Ramos (cell line): Measurements from ENCODE around the gene NPY4R2.
"Not testable (repeated sequence)": the region's sequence is repeated elsewhere in the genome, so short reads cannot be mapped to it uniquely, and the experiment has no call there.

Source experiments
- in situ Hi-C: fragments of 300-500 bp; cut with MboI; formaldehyde crosslinking; loops from one replicate; pipeline ENCODE4 v1.14.3; 2022; ENCODE audit warnings: low sequenced_read_pairs; ENCODE audit not compliant: unreplicated experiment

Gene NPY4R2

DNA sequence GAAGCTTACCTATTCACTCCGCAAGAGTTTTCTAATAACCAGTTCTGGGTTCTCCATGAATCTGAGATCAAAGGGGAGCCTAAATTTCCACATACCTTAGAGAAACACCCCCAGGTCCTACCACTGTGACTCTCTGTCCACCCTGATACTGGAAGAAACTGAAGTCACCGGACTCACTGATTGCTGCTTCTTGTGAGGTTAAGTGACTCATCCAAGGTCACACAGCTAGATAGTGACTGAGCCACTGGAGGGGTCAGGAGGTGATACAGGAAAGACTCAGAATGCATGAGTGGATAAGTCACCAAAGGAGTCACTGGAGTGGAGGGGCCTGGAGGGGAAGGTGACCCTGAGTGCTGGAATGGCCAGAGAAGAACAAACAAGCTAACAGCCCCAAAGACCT, 9.8 kb downstream of the NPY4R2 start:
- in situ Hi-C loops, result not testable (repeated sequence)

DNA sequence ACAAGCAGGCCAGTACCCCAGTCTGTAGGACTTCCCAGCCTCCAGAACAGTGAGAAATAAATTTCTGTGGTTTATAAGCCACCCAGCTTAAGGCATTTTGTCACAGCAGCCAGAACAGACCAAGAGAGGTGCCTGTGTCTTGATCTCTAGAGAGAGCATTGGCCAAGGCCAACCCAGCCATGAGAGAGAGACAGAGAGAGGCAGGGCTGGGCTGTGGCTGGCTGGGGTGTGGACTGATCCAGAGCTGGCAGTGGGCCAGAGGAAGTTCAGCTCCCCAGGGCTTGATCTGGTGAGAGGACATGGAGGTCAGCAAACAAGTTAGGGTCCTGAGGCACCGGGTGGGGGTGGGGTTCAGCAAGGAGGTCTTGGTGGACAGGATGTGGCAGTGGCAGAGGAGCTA, 14.4 kb downstream of the NPY4R2 start:
- in situ Hi-C loops, result not testable (repeated sequence)

GRCh38 chr10:47933462-47933861, 15.0 kb downstream of the NPY4R2 start:
- in situ Hi-C loops, result not testable (repeated sequence)

GRCh38 chr10:47936772-47937228, 18.3 kb downstream of the NPY4R2 start:
- in situ Hi-C loops, result not testable (repeated sequence)

DNA sequence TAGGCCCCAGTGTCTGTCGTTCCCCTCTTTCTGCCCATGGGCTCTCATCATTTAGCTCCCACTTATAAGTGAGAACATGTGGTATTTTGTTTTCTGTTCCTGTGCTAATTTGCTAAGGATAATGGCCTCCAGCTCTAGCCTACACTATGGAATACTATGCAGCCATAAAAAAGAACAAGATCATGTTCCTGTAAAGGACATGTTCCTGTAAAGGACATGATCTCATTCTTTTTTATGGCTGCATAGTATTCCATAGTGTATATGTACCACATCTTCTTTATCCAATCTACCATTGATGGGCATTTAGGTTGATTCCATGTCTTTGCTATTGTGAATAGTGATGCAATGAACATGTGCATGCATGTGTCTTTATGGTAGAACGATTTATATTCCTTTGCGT, 19.2 kb downstream of the NPY4R2 start:
- in situ Hi-C loops, result not testable (repeated sequence)

DNA sequence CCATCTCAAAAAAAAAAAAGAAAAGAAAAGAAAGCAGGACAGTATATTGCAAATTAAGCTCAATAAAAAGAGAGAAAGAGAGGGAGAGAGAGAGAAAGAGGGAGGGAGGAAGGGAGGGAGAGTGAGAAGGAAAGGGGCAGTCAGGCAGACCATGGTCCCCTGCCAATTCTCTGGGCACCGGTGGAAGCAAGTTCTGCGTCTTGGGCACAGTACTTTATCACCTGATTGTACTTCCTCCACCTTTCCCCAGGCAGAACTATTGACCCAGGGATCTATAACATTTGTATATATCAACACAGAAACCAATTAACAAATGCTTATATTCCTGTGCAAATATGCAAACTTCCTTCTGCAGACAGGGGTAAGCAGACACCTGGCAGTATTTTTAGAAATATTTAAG, 22.4 kb downstream of the NPY4R2 start:
- in situ Hi-C loops, result not testable (repeated sequence)

- in situ Hi-C loops, result not testable (repeated sequence)
Observed at GRCh38 chr10:47941379-47941778, 22.9 kb downstream of the NPY4R2 start.

DNA sequence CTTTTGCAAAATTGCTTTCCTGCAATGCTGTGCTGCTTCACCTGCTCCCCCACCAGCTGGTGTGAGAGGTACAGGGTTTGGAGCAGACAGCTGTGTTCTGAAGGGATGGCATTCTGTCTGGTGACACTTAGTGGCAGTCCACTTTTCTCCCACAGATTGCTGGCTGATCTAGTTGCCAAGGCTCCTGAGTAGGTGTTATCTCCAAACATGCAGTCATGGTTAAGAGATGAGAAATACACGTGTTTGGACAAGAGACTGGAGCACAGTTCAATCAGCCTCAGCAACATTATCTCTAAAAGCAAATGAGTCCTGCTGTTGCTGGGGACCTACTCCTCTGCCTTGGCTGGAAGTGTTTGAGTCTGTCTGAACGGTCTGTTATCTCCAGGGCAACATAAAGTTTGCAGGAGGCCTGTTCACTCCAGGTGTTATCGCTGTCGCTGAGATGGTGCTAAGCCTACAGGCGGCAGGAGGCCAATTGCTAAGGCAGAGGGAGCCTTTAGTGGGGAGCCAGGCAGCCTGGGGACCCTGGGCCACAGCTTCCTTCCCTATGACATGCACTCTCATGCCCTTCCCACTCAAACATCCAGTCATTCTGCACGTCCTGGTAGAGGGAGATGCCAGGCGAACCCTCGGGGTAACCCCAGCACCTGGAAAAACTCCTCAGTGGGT, 24.0 kb downstream of the NPY4R2 start:
- in situ Hi-C loops, result not testable (repeated sequence)

DNA sequence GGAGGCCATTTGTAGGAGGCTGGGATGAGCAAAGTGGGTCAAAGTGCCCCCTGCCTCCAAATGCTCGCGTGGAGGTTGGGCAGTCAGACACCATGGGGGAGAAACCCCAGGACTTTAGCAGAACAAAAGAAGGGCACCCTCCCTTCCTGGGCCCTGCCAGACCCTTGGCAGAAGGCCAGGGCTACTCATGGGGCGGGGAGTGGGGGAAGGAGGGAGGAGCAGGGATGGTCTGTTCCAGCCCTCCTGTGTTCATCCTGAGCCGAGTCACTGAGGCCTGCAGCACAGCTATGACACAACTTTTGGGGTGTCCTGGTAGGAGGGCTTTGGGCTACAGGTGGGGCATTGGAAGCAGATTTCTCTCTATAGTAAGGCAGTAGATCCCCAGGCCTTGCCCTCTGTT, 24.9 kb downstream of the NPY4R2 start:
- in situ Hi-C loops, result not testable (repeated sequence)

DNA sequence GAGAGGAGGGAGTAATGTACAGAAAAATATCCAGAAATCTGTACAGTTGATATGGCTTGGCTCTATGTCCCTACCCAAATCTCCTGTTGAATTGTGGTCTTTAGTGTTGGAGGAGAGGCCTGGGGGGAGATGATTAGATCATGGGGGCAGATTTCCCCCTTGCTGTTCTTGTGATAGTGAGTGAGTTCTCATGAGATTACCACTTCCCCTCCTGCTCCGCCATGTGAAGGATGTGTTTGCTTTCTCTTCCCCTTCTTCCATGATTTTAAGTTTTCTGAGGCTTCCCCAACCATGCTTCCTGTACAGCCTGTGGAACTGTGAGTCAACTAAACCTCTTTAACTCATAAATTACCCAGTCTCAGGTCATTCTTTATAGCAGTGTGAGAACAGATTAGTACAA, 29.0 kb downstream of the NPY4R2 start:
- in situ Hi-C loops, result not testable (repeated sequence)

GRCh38 chr10:47957158-47957557, 38.7 kb downstream of the NPY4R2 start:
- in situ Hi-C loops, result not testable (repeated sequence)

- in situ Hi-C loops, result not testable (repeated sequence)
Observed at GRCh38 chr10:47959677-47960076, 41.2 kb downstream of the NPY4R2 start.

GRCh38 chr10:47960699-47961098, 42.2 kb downstream of the NPY4R2 start:
- in situ Hi-C loops, result not testable (repeated sequence)

GRCh38 chr10:47962785-47963184, 44.3 kb downstream of the NPY4R2 start:
- in situ Hi-C loops, result not testable (repeated sequence)

GRCh38 chr10:47964280-47965063, 46.0 kb downstream of the NPY4R2 start:
- in situ Hi-C loops, result not testable (repeated sequence)

- in situ Hi-C loops, result not testable (repeated sequence)
Observed at GRCh38 chr10:47968988-47969387, 50.5 kb downstream of the NPY4R2 start.

DNA sequence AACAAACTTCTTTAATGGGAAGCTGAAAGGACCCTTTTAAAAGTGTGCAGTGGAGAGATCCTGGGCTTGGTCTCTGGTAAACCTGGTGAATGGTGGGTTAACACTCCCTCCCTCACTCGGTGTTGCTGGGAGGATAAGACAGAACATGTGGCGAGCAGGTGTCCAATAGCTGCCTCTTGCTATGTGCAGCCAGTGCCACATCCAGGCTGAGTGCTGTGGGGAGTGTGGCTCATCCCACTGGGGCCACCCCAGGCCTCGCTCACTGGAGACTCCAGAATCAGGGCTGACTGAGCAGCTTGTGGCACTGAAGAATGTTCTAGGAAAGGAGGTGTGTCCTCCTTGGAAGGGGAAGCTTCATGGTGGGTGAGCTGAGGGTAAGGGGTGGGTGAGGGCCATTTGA, 51.6 kb downstream of the NPY4R2 start:
- in situ Hi-C loops, result not testable (repeated sequence)

DNA sequence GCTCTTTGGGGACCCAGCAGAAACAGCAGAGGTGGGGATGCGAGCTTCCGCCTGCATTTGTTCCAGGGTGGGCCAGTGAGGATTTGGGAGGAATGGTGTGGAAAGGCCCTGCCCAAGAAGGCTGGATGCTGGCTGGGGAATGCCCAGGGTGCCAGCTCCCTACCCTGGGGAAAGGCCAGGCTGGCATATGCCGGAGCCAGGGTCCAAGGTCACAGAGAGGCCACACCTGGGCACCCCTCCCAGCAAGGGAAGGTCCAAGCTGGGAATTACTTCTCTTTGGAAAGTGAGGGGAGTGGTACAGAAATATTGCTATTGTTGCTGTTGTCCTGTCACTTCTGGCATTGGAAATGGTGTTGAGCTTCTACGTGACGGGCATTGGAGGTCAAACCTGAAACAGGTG, 53.1 kb downstream of the NPY4R2 start:
- in situ Hi-C loops, result not testable (repeated sequence)

- in situ Hi-C loops, result not testable (repeated sequence)
Observed at GRCh38 chr10:47972077-47972476, 53.6 kb downstream of the NPY4R2 start.
